ENCODE measurements around the gene PDE2A. TPM values are rescaled to one million over a fixed set of nuclear protein-coding genes. Genes with fewer than 3 reads are reported as not detected.
A peak's percentile ranks its signal among the peaks of the same experiment; 100 is the strongest.

Gene PDE2A
- total RNA-seq: 0.44 and 2.9 TPM in 2 replicates

DNA sequence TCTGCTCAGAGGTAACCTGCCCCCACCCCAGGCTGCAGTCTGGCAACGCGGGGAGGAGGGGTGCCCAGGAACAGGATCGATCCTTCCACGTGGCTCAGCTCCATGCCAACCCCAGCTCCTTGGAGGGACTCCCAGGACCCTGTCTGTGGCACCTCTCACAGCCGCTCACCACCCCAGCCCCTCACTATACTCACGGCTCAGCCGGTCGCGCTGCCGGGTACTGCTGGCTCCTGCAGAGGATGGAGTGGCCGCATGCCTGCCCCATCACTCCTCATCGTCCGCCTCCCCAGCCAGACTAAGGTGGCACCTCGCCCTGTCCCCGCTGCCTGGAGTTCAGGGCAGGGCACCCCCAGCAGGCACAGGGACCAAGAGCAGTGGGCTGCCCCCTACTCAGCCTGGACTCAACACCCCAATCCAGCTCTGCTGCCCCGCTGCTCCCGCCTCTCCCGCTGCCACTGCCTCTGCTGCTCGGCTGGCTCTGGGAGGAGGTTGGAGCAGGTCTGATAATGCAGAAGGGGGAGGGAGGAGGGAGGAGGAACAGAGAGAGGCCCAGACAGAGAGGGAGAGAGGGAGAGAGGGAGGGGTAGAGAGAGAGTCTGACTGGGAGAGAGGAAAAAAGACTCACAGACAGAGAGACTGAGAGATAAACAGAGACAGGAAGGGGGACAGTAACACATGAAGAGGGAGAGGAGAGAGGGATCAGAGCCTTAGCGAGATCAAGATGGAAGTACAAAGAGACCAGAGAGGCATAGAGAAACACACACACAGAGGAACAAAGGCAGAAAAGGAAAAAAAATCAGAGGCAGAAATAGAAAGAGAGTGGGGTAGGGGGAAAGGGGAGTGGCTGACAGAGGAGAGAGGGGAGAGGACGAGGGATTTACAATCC is at the start of gene PDE2A:
Gene PDE2A (minus strand): TSS at position 480 of the 886 bp plus-strand sequence. CDS start 215 bp downstream, at position 265.

Small RNA genes within 50 kb of the gene (small RNA-seq; reads per million reads assigned to genes)
- 19.4 reads per million, percentile 96 among the genes with 10 or more reads in this experiment for gene MIR139 (ENCODE audit: low replicate concordance)
- not detected for gene RNU7-105P (ENCODE audit: low replicate concordance)

Other genes starting within 250 kb of the PDE2A start
- gene CLPB, start 239.9 kb downstream of the PDE2A start, total RNA-seq: 36.5 and 72.6 TPM in 2 replicates
- gene ARAP1, start 78.0 kb upstream of the PDE2A start, total RNA-seq: 70.2 and 86.7 TPM in 2 replicates
- gene STARD10, start 119.6 kb upstream of the PDE2A start, total RNA-seq: 19.0 and 39.6 TPM in 2 replicates
- 7.0 and 13.3 TPM in 2 replicates for gene ATG16L2, start 140.0 kb upstream of the PDE2A start, total RNA-seq

Data from placental pericyte (primary cell).